ENCODE data around the gene DMBX1.

Gene DMBX1

GRCh38 chr1:46480959-46481646 is 8.5 kb upstream of the DMBX1 start:
- Histone ChIP-seq H3K27me3 (replicated peaks) (peaks cover 69% of the 10 kb centered on the region), H3K27ac (no peak overlapping the region), H3K36me3 (replicated peaks) (no peaks in the 10 kb centered on the region), H3K4me3 (ENCODE audit: low read depth, low read length) (no peak overlapping the region)
- in situ Hi-C loops (cut with HindIII; ENCODE audit: low pct_ligation_motif_present, low sequenced_read_pairs) = no loop called here
- no peak for TF ChIP-seq CTCF (IDR thresholded peaks at IDR 0.05; ENCODE audit: low read depth, low read length, missing control alignments)
- no peak for DNase-seq

GRCh38 chr1:46481961-46482360 is 7.7 kb upstream of the DMBX1 start:
- in situ Hi-C loops (cut with HindIII; ENCODE audit: low pct_ligation_motif_present, low sequenced_read_pairs) = no loop called here
- H3K27me3 ChIP-seq (replicated peaks) = peaks cover 75% of the 10 kb centered on the region

GRCh38 chr1:46483589-46483988 is 6.0 kb upstream of the DMBX1 start:
- Histone ChIP-seq H3K27me3 (replicated peaks) (peaks cover 87% of the 10 kb centered on the region), H3K4me3 (ENCODE audit: low read depth, low read length) (no peak overlapping the region), H3K36me3 (replicated peaks) (no peaks in the 10 kb centered on the region), H3K27ac (no peak overlapping the region)
- in situ Hi-C loops (cut with HindIII; ENCODE audit: low pct_ligation_motif_present, low sequenced_read_pairs) = no loop called here
- no peak for DNase-seq
- no peak for TF ChIP-seq CTCF (IDR thresholded peaks at IDR 0.05; ENCODE audit: low read depth, low read length, missing control alignments)

More at GRCh38 chr1:46481961-46482360, 7.7 kb upstream of the DMBX1 start:
- no peaks in the 10 kb centered on the region for H3K36me3 ChIP-seq (replicated peaks)
- no peak overlapping the region for H3K4me3 ChIP-seq (ENCODE audit: low read depth, low read length)
- no peak for TF ChIP-seq CTCF (IDR thresholded peaks at IDR 0.05; ENCODE audit: low read depth, low read length, missing control alignments)
- H3K27ac ChIP-seq = no peak overlapping the region
- no peak for DNase-seq

GRCh38 chr1:46484783-46485490 is 4.7 kb upstream of the DMBX1 start:
- Histone ChIP-seq H3K27me3 (replicated peaks) (peaks cover 87% of the 10 kb centered on the region), H3K4me3 (ENCODE audit: low read depth, low read length) (no peak overlapping the region), H3K36me3 (replicated peaks) (no peaks in the 10 kb centered on the region), H3K27ac (no peak overlapping the region)
- no peak for DNase-seq
- no peak for TF ChIP-seq CTCF (IDR thresholded peaks at IDR 0.05; ENCODE audit: low read depth, low read length, missing control alignments)
- in situ Hi-C loops (cut with HindIII; ENCODE audit: low pct_ligation_motif_present, low sequenced_read_pairs) = no loop called here

GRCh38 chr1:46485564-46486431 is 3.8 kb upstream of the DMBX1 start:
- peaks cover 89% of the 10 kb centered on the region for H3K27me3 ChIP-seq (replicated peaks)
- in situ Hi-C loops (cut with HindIII; ENCODE audit: low pct_ligation_motif_present, low sequenced_read_pairs) = no loop called here

More at GRCh38 chr1:46485564-46486431, 3.8 kb upstream of the DMBX1 start:
- no peaks in the 10 kb centered on the region for H3K36me3 ChIP-seq (replicated peaks)
- no peak overlapping the region for H3K4me3 ChIP-seq (ENCODE audit: low read depth, low read length)
- no peak overlapping the region for H3K27ac ChIP-seq
- no peak for DNase-seq
- TF ChIP-seq CTCF (IDR thresholded peaks at IDR 0.05; ENCODE audit: low read depth, low read length, missing control alignments) = no peak

Measured in brain microvascular endothelial cell (primary cell).